Occipital lobe (tissue), 2 donors: Measurements from ENCODE around the gene TNS3. TPM values are rescaled to one million over a fixed set of nuclear protein-coding genes. Genes with fewer than 3 reads are reported as not detected.

Experiments used
- DNase-seq: peaks from one replicate; lab custom pipeline; 2025; lab: John Stamatoyannopoulos, UW
- total RNA-seq: library from RNA; depleted of rRNA; stranded (reverse); fragments of >200 nt; gene quantifications from one replicate; pipeline ENCODE4 v1.2.3, GENCODE V29; 2014

TNS3 gene
- total RNA-seq, 1 donor from 2014 or later = 7.5 TPM

DNA sequence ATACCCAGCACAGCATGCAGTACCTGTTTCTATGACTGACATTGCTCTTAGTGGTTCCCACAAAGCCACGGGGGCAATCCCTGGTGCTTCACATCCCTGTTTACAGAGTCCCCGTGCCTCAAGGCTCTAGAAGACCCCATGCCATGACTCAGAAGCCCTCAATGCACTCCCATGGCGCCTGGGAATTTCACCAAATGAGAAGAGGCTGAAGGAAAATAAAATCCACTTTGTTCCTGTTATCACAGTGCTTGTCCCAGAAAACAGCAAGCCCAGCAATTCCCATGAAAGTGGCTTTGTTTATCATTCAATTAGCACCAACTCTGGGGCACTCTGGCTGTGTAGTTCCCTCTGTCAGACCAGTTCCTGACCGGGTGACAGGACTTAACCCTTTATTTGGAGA is 268.3 kb downstream of the TNS3 start:
- DNase-seq = no peak

DNA sequence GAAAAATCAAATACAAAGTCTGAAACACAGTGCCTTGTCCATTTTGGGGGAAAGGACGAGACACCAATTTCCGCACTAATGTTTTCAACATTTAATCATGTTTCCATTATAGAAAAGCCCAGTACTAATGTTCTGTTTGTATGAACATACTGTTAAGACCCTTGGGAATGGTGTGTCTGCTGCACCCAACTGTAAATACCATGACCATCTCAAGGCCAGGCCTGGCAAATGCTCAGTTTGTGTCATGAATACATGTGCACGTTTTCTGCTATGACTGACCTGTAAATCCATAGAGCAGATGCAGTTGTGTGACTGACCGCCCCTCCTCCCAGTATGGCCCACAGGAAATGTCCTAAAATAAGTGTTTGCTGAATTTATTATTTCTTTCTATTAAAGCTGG is 270.0 kb downstream of the TNS3 start:
- DNase-seq = no peak

DNA sequence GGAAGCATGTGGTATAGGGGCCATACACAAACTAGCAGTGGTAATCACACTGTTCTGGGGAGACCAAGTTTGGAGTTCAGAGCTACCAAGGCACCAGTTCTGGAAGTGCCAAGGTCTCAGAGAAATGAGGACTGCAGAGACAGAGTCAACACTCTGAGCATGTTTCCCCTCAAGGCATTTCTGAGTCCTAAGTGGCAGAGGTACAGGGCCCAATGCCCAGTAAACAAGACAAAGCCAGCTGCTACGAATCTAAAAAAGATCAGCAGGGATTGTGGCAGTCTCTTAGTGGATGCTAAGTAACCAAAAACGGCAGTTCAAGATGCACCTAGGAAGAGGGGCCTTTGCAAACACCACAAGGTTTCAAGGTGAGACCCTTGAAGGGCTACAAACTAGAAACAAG is 271.9 kb downstream of the TNS3 start:
- DNase-seq = no peak

- DNase-seq = no peak
These were observed 273.1 kb downstream of the TNS3 start for GRCh38 chr7:47308808-47309207.

GRCh38 chr7:47307311-47307710 is 274.6 kb downstream of the TNS3 start:
- DNase-seq = no peak

- DNase-seq = no peak
These were observed 276.9 kb downstream of the TNS3 start for GRCh38 chr7:47304727-47305719.

DNA sequence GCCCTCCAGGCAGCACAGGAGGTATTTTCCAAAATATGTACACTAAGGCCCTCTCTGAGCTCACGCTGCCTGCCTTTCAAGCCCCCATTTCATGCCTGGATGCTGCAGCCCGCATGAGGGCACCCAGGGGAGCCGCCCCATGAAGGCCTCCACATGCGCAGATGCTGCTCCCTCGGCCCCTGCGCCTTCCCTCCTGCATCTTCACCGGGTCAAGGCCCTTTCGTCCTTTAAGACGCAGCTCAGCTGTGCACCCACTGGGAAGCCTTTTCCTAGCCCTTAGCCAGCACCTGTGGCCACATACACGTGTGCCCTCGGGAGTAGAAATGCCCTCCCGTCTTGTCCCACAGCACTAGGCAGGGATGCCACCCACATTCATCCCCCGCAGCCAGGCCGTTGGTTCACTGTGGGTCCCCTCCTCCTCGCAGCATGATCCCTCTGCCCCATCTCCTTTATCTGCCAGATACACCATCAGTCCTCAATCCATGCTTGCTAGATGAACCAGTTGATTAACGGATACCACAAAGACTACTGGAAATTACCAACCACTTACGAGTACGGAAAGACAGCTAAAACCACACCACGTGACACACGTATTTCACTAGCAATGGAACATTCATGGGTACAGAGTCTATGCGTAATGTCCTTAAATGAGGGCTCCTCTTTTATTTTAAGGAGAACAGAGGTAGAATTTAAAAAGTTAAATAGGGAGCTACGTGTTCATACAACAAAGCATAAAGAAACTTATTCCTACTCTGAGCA is 278.0 kb downstream of the TNS3 start:
- no peak for DNase-seq

DNA sequence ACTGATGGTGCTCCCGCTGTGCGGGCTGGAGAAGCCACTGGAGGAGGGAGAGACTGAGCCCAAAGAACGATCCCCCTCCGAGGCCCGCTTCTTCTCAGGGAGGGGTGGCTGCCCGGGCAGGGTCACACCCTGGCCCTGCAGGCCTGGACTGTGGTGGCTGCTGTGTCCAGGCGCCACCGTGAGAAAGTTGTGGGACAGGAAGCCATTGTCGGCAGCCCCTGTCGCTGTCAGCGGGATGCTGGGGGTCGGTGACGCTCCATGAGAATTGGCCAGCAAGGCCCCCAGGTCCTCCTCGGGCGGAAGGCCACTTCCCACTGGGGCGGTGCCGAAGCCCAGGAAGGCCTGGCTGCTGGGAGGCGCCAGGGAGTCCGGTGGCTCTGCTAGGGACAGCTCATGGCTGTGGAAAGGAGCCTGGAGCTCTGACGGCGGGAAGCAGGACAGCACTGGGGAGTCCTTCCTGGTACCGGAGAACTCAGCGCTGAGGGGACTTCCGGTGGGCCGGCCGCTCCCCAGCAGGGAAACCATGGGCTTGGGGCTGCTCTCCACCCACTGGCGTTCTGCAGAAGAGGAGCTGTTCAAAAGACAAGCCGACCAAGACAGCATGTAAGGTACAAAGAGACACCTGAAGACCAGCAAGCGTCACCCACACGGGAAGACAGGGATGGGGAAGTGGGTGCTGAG is 278.8 kb downstream of the TNS3 start:
- DNase-seq = no peak

GRCh38 chr7:47302560-47302959 is 279.4 kb downstream of the TNS3 start:
- no peak for DNase-seq

DNA sequence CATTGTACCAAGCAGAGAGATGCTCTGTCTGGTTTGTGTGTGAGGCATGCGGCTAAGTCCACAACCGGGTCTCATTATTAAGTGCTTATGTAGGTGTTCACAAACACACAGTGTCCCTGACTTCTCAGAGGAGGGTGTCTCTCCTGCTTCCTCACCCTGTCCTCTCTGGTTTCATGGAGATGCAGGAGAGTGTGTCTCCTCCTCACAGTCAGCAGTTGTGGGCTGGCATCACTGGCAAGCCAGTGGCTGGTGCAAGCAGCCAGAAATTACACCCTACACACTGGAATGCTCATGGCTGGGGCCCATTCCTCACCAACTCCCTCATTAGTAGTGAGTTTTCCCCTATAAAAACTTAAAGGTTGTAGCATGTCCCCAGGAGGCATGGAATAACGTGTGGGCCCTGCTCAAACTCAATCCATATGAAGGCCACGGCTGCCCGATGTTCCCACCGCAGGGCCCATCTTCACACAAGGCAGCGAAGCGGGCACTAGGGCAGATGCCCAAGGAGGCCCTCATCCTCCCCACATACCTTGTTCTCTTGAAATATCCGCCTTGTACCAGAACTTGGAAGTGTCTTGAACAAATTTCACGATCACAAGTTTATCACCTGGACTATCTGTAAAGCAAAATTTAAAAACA is 280.1 kb downstream of the TNS3 start:
- no peak for DNase-seq

DNA sequence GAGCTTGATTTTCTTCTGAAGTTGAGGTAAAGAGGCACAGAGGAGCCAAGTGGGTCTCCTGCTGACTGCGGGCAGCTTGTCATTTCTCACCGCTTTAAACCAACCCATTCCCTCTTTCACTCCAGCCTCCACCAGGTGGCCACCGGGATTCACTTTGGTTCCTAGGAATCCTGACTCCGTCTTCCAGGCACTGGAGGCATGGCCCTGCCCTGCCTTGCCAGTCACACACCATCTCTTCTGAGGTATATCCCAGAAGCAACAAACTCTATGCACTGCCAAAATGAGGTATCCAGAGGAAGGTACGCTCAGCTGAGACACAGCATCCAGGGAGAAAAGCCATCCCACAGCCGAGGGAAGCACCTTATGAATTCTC is 280.8 kb downstream of the TNS3 start:
- DNase-seq = no peak

GRCh38 chr7:47300472-47301104 is 281.3 kb downstream of the TNS3 start:
- no peak for DNase-seq

DNA sequence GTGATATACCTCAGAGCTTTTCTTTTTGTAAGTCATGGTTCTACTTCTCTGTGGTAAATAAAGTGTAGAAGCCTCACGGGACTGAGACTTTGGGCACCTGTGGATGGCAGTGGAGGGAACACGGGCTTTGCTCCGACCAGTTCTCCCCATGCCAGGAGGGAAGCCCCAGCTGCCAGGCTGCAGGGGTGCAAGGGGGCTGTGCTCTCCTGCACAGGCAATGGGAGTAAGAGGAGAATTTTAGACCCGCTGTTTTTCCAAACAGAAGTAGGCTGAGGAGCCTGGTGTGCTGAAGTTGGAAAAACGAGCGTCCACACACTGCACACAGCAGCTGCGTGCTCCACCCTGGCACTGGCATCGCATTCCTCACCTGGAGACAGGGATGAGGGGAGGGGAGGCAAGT is 282.4 kb downstream of the TNS3 start:
- DNase-seq = no peak

DNA sequence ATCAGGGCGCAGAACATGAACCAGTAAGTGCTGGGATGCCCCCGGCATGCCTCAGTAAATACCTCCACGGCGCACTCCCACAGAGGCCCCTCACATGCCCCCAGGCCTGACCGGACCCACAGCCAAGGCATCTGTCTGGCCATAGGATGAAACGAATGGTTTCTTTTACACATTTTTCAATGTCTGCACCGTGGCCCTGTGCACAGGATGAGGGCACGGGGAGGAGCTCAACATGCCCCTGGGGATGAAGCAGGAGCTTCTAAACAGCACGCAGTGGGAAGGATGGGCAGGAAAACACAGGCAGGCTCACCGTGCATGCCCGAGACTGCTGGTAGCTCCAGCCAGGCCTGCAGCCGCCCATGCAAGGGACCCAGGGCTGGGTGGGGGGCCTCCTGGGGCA is 283.3 kb downstream of the TNS3 start:
- no peak for DNase-seq

DNA sequence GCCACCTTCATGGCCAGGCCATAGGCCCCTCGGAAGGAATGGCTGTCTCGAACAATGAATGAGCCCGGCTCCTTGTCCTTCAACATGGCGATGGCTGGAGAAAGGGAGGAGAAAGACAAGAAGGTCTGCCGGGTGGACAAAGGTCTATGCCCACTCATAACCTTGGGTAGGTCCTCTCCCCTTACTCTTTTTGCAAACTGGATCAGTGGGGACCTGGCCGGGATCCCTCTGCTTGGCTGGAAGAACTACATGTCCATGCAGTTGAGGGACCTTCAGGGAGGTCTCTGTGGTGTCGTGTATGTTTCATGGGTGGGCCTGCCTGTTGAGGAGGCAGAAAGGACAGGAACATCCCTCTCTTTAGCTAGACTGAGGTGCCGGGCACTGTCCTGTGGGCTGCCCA is 284.8 kb downstream of the TNS3 start:
- DNase-seq = no peak

DNA sequence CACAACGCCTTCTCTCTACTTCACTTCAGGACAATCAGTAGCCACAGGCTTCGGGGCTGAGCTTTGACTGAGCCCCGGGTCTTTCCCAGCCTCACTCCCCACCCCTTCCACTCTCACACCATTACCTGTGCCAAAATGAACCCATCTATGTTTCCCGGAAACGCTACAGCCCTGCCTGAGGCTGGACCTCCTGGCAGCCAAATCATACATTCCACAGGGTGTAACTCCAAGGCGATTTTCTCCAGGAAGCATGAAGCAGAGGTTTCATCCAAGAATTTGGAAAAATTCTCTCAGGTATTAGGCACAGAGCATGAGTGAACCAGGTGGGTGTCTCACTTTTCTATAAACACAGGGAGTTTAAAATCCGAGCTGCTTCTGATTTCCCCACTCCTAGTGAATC is 286.3 kb downstream of the TNS3 start:
- no peak for DNase-seq

DNA sequence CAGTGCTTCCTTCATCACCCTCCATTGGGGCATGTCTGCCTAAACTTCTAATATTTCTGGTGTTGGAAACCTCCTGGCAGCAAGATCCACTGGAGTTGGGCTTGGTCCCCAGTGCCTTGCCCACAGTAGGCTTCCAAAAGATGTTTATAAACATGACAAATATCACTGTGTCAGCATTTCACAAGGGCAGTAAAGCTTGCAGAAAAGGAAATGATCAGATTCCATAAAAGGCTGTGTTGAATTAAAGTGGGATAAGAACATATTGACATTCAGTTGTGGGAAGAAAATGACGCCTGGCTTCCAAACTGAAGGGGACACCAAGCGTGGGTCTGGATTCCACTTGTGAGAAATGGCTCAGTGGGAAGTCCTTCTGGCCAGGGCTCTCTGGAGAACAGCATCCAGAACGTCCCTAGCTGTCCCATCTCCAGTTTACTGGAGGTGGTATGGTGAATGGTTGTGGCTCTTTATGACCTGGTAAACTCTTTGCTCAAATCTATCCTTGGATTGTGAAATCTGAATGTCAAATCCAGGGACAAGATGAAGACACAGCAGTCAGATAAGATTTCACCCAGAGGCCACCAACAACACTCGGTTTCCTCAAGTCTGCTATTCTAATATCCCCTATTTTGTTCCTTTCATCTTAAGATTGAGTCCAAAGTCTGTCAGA is 287.2 kb downstream of the TNS3 start:
- DNase-seq = no peak

DNA sequence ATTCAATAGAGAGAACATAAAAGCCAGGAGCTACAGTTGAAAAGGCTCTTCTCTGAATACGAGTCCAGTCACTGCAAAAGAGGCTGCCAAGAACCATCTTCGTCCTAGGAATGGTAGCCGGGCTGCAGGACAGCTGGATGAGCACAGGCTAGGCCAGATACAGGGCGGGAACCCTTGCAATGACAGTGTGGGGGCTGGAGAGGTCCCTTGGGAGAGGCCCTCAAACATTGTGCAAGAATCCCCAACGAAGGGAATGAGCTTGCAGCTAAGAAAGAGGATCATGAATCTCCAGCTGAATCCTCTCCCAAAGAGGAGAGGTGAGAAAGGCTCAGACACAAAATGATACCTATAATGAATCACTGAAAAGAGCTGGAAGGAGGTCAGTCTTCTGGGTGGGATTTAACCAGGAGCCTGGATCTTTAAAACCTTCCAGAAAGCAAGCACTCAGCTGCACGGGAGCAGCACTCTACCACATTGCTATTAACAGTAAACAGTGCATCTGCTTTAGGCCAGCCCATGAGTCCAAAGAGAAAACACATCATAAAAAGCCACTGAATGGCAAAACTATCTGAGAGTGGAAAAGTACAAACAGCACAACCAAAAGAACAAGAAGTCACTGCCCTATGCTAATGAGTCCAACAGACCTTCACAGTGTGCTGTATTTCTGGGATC is 287.9 kb downstream of the TNS3 start:
- no peak for DNase-seq

- DNase-seq = no peak
These were observed 289.0 kb downstream of the TNS3 start for GRCh38 chr7:47292832-47293309.
